ENCODE measurements around the gene CIAO3. TPM values are rescaled to one million over a fixed set of nuclear protein-coding genes. Genes with fewer than 3 reads are reported as not detected.

The CIAO3 gene
- total and polyA plus RNA-seq, 10 of the 15 experiments (the other 5 are each of a cell fraction or from before 2014, with no cell fraction given) = 1.4 to 37.5 (median 30.8) TPM

- ChIA-PET CTCF (no interaction called here), SMC1A (ENCODE audit: uncharacterized antibody, unreplicated experiment) (no interaction called here), POLR2A (no interaction called here), RAD21 (ENCODE audit: unreplicated experiment) (no interaction called here)
- FAIRE-seq (no peak), DNase-seq (ENCODE audit: low read depth, low spot score) (no peak), ATAC-seq (no peak)
- 63% methylated on average over 43 of the region's 46 CpGs for WGBS (ENCODE audit: insufficient coverage, insufficient replicate concordance, low lambda C conversion rate, missing lambda C conversion rate)
- BruUV-seq (replicated peaks) = no TSS peak
- H3K9ac ChIP-seq (ENCODE audit: control insufficient read depth, insufficient read depth, low read length) = no peak overlapping the region
- no peak overlapping the region for H2AFZ ChIP-seq (ENCODE audit: control insufficient read depth, low read depth, low read length)
- no peaks in the 10 kb centered on the region for H3K9me3 ChIP-seq (replicated peaks; ENCODE audit: control insufficient read depth, insufficient read depth, low read length)
- no peaks in the 10 kb centered on the region for H3K36me3 ChIP-seq (ENCODE audit: control insufficient read depth in 2 of 2, insufficient read depth in 2 of 2, low read length in 1 of 2)
- H3K4me3 ChIP-seq = no peak overlapping the region
- intact Hi-C loops (cut with micrococcal nuclease; ENCODE audit: unreplicated experiment) (no loop called here), in situ Hi-C loops (cut with MboI) (no loop called here)
- no peaks in the 10 kb centered on the region for H4K20me1 ChIP-seq (ENCODE audit: control insufficient read depth, insufficient read depth)
- H3K27ac ChIP-seq (ENCODE audit: control insufficient read depth, insufficient read depth) = no peak overlapping the region
- H3K27me3 ChIP-seq (replicated peaks in 1 of 2; ENCODE audit: control insufficient read depth in 2 of 2, insufficient read depth in 2 of 2, low read length in 1 of 2) = no peaks in the 10 kb centered on the region
- H3K79me2 ChIP-seq (ENCODE audit: control insufficient read depth, insufficient read depth, low read length) = no peaks in the 10 kb centered on the region
- H3K4me1 ChIP-seq (ENCODE audit: control insufficient read depth, insufficient read depth, low read length) = no peaks in the 10 kb centered on the region
- no peak overlapping the region for H3K4me2 ChIP-seq (ENCODE audit: control insufficient read depth, insufficient read depth)
- TF ChIP-seq JUND (IDR thresholded peaks at IDR 0.05; ENCODE audit: low read depth, low read length) = no peak
- no peak for TF ChIP-seq ATF7 (IDR thresholded peaks at IDR 0.05; ENCODE audit: low read depth)
- TF ChIP-seq TCF7 (IDR thresholded peaks at IDR 0.05; ENCODE audit: borderline replicate concordance) = no peak
- TF ChIP-seq ZBTB11 (CRISPR knock-in tag; IDR thresholded peaks at IDR 0.05) = no peak
- no peak for TF ChIP-seq PRDM15 (CRISPR knock-in tag; IDR thresholded peaks at IDR 0.05)
- no peak for TF ChIP-seq BACH1 (IDR thresholded peaks at IDR 0.05; ENCODE audit: borderline replicate concordance)
- no peak for TF ChIP-seq MEF2A (IDR thresholded peaks at IDR 0.05; ENCODE audit: insufficient read depth, low read depth, low read length)
- no peak for TF ChIP-seq SPI1 (IDR thresholded peaks at IDR 0.05; ENCODE audit: borderline replicate concordance, insufficient read depth, low read depth, low read length)
- no peak for TF ChIP-seq BMI1 (IDR thresholded peaks at IDR 0.05; ENCODE audit: borderline replicate concordance)
- TF ChIP-seq ZSCAN29 (IDR thresholded peaks at IDR 0.05) = no peak
- no peak for TF ChIP-seq ESRRA (IDR thresholded peaks at IDR 0.05; ENCODE audit: low read length)
- no peak for TF ChIP-seq EP300 (IDR thresholded peaks at IDR 0.05; ENCODE audit: borderline replicate concordance in 1 of 2, control insufficient read depth in 1 of 2, low read depth in 2 of 2, low read length in 2 of 2)
- no peak for TF ChIP-seq ZNF384 (IDR thresholded peaks at IDR 0.05; ENCODE audit: borderline replicate concordance, low read depth, low read length)
- TF ChIP-seq, protein P1, sequence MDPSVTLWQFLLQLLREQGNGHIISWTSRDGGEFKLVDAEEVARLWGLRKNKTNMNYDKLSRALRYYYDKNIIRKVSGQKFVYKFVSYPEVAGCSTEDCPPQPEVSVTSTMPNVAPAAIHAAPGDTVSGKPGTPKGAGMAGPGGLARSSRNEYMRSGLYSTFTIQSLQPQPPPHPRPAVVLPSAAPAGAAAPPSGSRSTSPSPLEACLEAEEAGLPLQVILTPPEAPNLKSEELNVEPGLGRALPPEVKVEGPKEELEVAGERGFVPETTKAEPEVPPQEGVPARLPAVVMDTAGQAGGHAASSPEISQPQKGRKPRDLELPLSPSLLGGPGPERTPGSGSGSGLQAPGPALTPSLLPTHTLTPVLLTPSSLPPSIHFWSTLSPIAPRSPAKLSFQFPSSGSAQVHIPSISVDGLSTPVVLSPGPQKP (IDR thresholded peaks at IDR 0.05; ENCODE audit: low read depth, low read length) = no peak
Observed at GRCh38 chr16:774086-775001, 33.5 kb upstream of the CIAO3 start.

Measured in GM12878 (cell line).